Astrocyte (in vitro differentiated cells and primary cell): ENCODE measurements around the gene VPREB3. TPM values are rescaled to one million over a fixed set of nuclear protein-coding genes. Genes with fewer than 3 reads are reported as not detected.

Experiments
- DNase-seq: peaks from one replicate; pipeline ENCODE4 v3.0.0-alpha.2; 2010; ENCODE audit warnings: low read depth
- FAIRE-seq: peaks from 2 replicates; lab custom pipeline; 2011; peaks lifted over from hg19 to GRCh38; lab: Jason Lieb, UNC
- H2AFZ ChIP-seq: 2 replicates; pipeline ENCODE4 v1.6.0; 2012; ENCODE audit warnings: low read depth, low read length, inconsistent platforms
- H3K27ac ChIP-seq: 2 replicates; pipeline ENCODE4 v1.5.1; 2011; ENCODE audit warnings: low read depth, low read length, inconsistent platforms
- H3K27me3 ChIP-seq: 2 replicates; pipeline ENCODE4 v1.6.0; 2011; ENCODE audit warnings: low read length, inconsistent platforms; ENCODE audit not compliant: insufficient read depth
- H3K36me3 ChIP-seq: 2 replicates; pipeline ENCODE4 v1.5.1; 2011; ENCODE audit warnings: low read length, inconsistent platforms; ENCODE audit not compliant: insufficient read depth
- H3K4me1 ChIP-seq: 2 replicates; pipeline ENCODE4 v1.5.1; 2011; ENCODE audit warnings: low read length, inconsistent platforms; ENCODE audit not compliant: insufficient read depth
- H3K4me2 ChIP-seq: 2 replicates; pipeline ENCODE4 v1.6.0; 2012; ENCODE audit warnings: low read length, inconsistent platforms
- H3K4me3 ChIP-seq: 2 replicates; pipeline ENCODE4 v1.5.1; 2011; ENCODE audit warnings: low read depth, mild to moderate bottlenecking, low read length, inconsistent platforms; ENCODE audit not compliant: insufficient read depth
- H3K79me2 ChIP-seq: 2 replicates; pipeline ENCODE4 v1.6.0; 2012; ENCODE audit warnings: mild to moderate bottlenecking, low read length, inconsistent platforms; ENCODE audit not compliant: insufficient read depth
- H3K9ac ChIP-seq: 2 replicates; pipeline ENCODE4 v1.6.0; 2012; ENCODE audit warnings: mild to moderate bottlenecking, low read length, inconsistent platforms
- H3K9me3 ChIP-seq: 2 replicates; pipeline ENCODE4 v1.5.1; 2012; ENCODE audit warnings: low read depth, mild to moderate bottlenecking, low read length, inconsistent platforms; ENCODE audit not compliant: insufficient read depth
- H4K20me1 ChIP-seq: 2 replicates; pipeline ENCODE4 v1.6.0; 2012; ENCODE audit warnings: low read length, inconsistent platforms; ENCODE audit not compliant: insufficient read depth
- H3K27ac Mint-ChIP-seq: one replicate; pipeline ENCODE4 v1.8.0; 2021; ENCODE audit warnings: mild to moderate bottlenecking, mixed read lengths; ENCODE audit not compliant: unreplicated experiment
- H3K27me3 Mint-ChIP-seq: one replicate; pipeline ENCODE4 v1.8.0; 2021; ENCODE audit warnings: low read depth, mixed read lengths; ENCODE audit not compliant: unreplicated experiment
- H3K36me3 Mint-ChIP-seq: one replicate; pipeline ENCODE4 v1.8.0; 2021; ENCODE audit warnings: low read depth, mixed read lengths; ENCODE audit not compliant: unreplicated experiment
- H3K4me1 Mint-ChIP-seq: one replicate; pipeline ENCODE4 v1.8.0; 2021; ENCODE audit warnings: low read depth, mixed read lengths; ENCODE audit not compliant: unreplicated experiment
- H3K4me3 Mint-ChIP-seq: one replicate; pipeline ENCODE4 v1.8.0; 2021; ENCODE audit warnings: mild to moderate bottlenecking, moderate library complexity, mixed read lengths; ENCODE audit not compliant: unreplicated experiment
- H3K9me3 Mint-ChIP-seq: one replicate; pipeline ENCODE4 v1.8.0; 2021; ENCODE audit warnings: mild to moderate bottlenecking, mixed read lengths; ENCODE audit not compliant: unreplicated experiment
- CTCF ChIP-seq: IDR thresholded peaks from 2 replicates; pipeline ENCODE4 v1.5.1; 2011; ENCODE audit warnings: low read depth, mild to moderate bottlenecking, inconsistent platforms, low read length, moderate library complexity; ENCODE audit not compliant: insufficient read depth
- EZH2 ChIP-seq: IDR thresholded peaks from 2 replicates; pipeline ENCODE4 v1.6.1; 2012; ENCODE audit warnings: mild to moderate bottlenecking, low read length, inconsistent platforms; ENCODE audit not compliant: insufficient read depth
- total RNA-seq: library from RNA; stranded (reverse); gene quantifications from 2 replicates; pipeline ENCODE4 v1.2.1, GENCODE V29; 2021

The VPREB3 gene
- total RNA-seq, 1 donor from 2014 or later = 0.50 TPM

GRCh38 chr22:23704829-23705228 lies 49.4 kb downstream of the VPREB3 start:
- no peak for FAIRE-seq
- TF ChIP-seq CTCF (no peak), EZH2 (no peak)
- H3K27ac ChIP-seq = no peak overlapping the region
- Mint-ChIP-seq H3K4me3 (no peak overlapping the region), H3K4me1 (peaks cover 11% of the 10 kb centered on the region), H3K9me3 (no peaks in the 10 kb centered on the region), H3K27me3 (no peaks in the 10 kb centered on the region), H3K27ac (no peak overlapping the region), H3K36me3 (peaks cover 44% of the 10 kb centered on the region)
- H4K20me1 ChIP-seq = peaks cover 53% of the 10 kb centered on the region
- no peak overlapping the region for H2AFZ ChIP-seq
- H3K4me1 ChIP-seq = peaks cover 13% of the 10 kb centered on the region
- H3K4me2 ChIP-seq = no peak overlapping the region
- H3K27me3 ChIP-seq = no peaks in the 10 kb centered on the region
- H3K36me3 ChIP-seq = peaks cover 44% of the 10 kb centered on the region
- no peak for DNase-seq
- no peak overlapping the region for H3K9ac ChIP-seq
- H3K4me3 ChIP-seq = no peak overlapping the region
- peaks cover 17% of the 10 kb centered on the region for H3K79me2 ChIP-seq
- H3K9me3 ChIP-seq = no peaks in the 10 kb centered on the region

- Histone ChIP-seq H3K9me3 (no peaks in the 10 kb centered on the region), H4K20me1 (peaks cover 53% of the 10 kb centered on the region), H3K4me2 (no peak overlapping the region), H3K36me3 (peaks cover 45% of the 10 kb centered on the region), H2AFZ (no peak overlapping the region), H3K9ac (no peak overlapping the region), H3K4me1 (peaks cover 13% of the 10 kb centered on the region), H3K27me3 (no peaks in the 10 kb centered on the region), H3K27ac (no peak overlapping the region), H3K79me2 (peaks cover 17% of the 10 kb centered on the region), H3K4me3 (no peak overlapping the region)
- Mint-ChIP-seq H3K27ac (no peak overlapping the region), H3K36me3 (peaks cover 41% of the 10 kb centered on the region), H3K27me3 (no peaks in the 10 kb centered on the region), H3K9me3 (no peaks in the 10 kb centered on the region), H3K4me3 (no peak overlapping the region), H3K4me1 (peaks cover 8% of the 10 kb centered on the region)
- no peak for DNase-seq
- TF ChIP-seq EZH2 (no peak), CTCF (no peak)
- FAIRE-seq = no peak
Measured at GRCh38 chr22:23704062-23704461, 50.2 kb downstream of the VPREB3 start.

Other genes with a start within 250 kb of the VPREB3 start
- not detected in 2 replicates for gene IGLL1, start 174.1 kb downstream of the VPREB3 start, total RNA-seq
- gene DRICH1, start 122.1 kb downstream of the VPREB3 start, total RNA-seq = not detected in 2 replicates
- not detected in 2 replicates for gene RGL4, start 63.4 kb downstream of the VPREB3 start, total RNA-seq
- gene ZNF70, start 3.3 kb downstream of the VPREB3 start, total RNA-seq = 8.8 and 10.3 TPM in 2 replicates
- gene C22orf15, start 8.6 kb upstream of the VPREB3 start, total RNA-seq = 0.38 and 0.39 TPM in 2 replicates
- gene CHCHD10, start 13.5 kb upstream of the VPREB3 start, total RNA-seq = 60.9 and 70.5 TPM in 2 replicates
- 12.2 and 23.7 TPM in 2 replicates for gene MMP11, start 18.4 kb upstream of the VPREB3 start, total RNA-seq
- gene SMARCB1, start 32.5 kb upstream of the VPREB3 start, total RNA-seq = 91.3 and 115 TPM in 2 replicates
- gene DERL3, start 84.6 kb upstream of the VPREB3 start, total RNA-seq = 0.70 and 0.82 TPM in 2 replicates
- gene SLC2A11, start 103.5 kb upstream of the VPREB3 start, total RNA-seq = 19.1 and 19.6 TPM in 2 replicates
- gene MIF, start 140.0 kb upstream of the VPREB3 start, total RNA-seq = 906 and 942 TPM in 2 replicates
- gene GSTT2B, start 206.8 kb upstream of the VPREB3 start, total RNA-seq = 4.2 and 4.9 TPM in 2 replicates
- gene DDTL, start 212.5 kb upstream of the VPREB3 start, total RNA-seq = 0.75 and 1.4 TPM in 2 replicates
- 78.9 and 83.8 TPM in 2 replicates for gene DDT, start 220.0 kb upstream of the VPREB3 start, total RNA-seq
- gene GSTT2, start 225.7 kb upstream of the VPREB3 start, total RNA-seq = not detected in 2 replicates